Bronchial epithelial cell (primary cell): ENCODE measurements around the gene GRIP1. TPM values are rescaled to one million over a fixed set of nuclear protein-coding genes. Genes with fewer than 3 reads are reported as not detected.
"Not testable (repeated sequence)": the region's sequence is repeated elsewhere in the genome, so short reads cannot be mapped to it uniquely, and the experiment has no call there.

Experiments
- DNase-seq: peaks from one replicate; pipeline ENCODE4 v3.0.0-alpha.2; 2010; ENCODE audit warnings: low read depth
- FAIRE-seq: peaks from 2 replicates; lab custom pipeline; 2011; peaks lifted over from hg19 to GRCh38; lab: Jason Lieb, UNC
- H3K27me3 ChIP-seq: 2 replicates; pipeline ENCODE4 v1.5.1; 2011; ENCODE audit warnings: low read length; ENCODE audit not compliant: control insufficient read depth, insufficient read depth
- H3K36me3 ChIP-seq: 2 replicates; pipeline ENCODE4 v1.5.1; 2011; ENCODE audit warnings: low read length; ENCODE audit not compliant: control insufficient read depth, insufficient read depth
- H3K4me3 ChIP-seq: 2 replicates; pipeline ENCODE4 v1.5.1; 2011; ENCODE audit warnings: mild to moderate bottlenecking, low read depth, low read length, control low read depth
- CTCF ChIP-seq: IDR thresholded peaks from 2 replicates; pipeline ENCODE4 v1.5.1; 2011; ENCODE audit warnings: mild to moderate bottlenecking, moderate library complexity, low read length, control low read depth, inconsistent platforms; ENCODE audit not compliant: insufficient read depth, severe bottlenecking
- total RNA-seq: library from RNA; depleted of rRNA; stranded (reverse); fragments of >200 nt; gene quantifications from 2 replicates; pipeline ENCODE4 v1.2.1, GENCODE V29; 2014

The GRIP1 gene
- total RNA-seq, 1 donor from 2014 or later = 3.9 TPM

GRCh38 chr12:66500091-66500490 is 178.8 kb downstream of the GRIP1 start:
- Histone ChIP-seq H3K36me3 (no peaks in the 10 kb centered on the region), H3K27me3 (no peaks in the 10 kb centered on the region), H3K4me3 (no peak overlapping the region)
- TF ChIP-seq CTCF = no peak
- FAIRE-seq (no peak), DNase-seq (no peak)

- TF ChIP-seq CTCF = no peak
- DNase-seq = no peak
- Histone ChIP-seq H3K4me3 (no peak overlapping the region), H3K36me3 (no peaks in the 10 kb centered on the region), H3K27me3 (no peaks in the 10 kb centered on the region)
- FAIRE-seq = no peak
These were observed 179.9 kb downstream of the GRIP1 start for GRCh38 chr12:66499000-66499399.

GRCh38 chr12:66498059-66498458 is 180.8 kb downstream of the GRIP1 start:
- H3K27me3 ChIP-seq = not testable (repeated sequence)

GRCh38 chr12:66497008-66497897 is 181.6 kb downstream of the GRIP1 start:
- peak; percentile 13 for DNase-seq
- H3K36me3 ChIP-seq = no peaks in the 10 kb centered on the region

More at GRCh38 chr12:66498059-66498458, 180.8 kb downstream of the GRIP1 start:
- not testable (repeated sequence) for H3K36me3 ChIP-seq, FAIRE-seq, H3K4me3 ChIP-seq, DNase-seq

GRCh38 chr12:66496595-66496994 is 182.3 kb downstream of the GRIP1 start:
- no peak for TF ChIP-seq CTCF
- FAIRE-seq (no peak), DNase-seq (no peak)
- Histone ChIP-seq H3K4me3 (no peak overlapping the region), H3K36me3 (no peaks in the 10 kb centered on the region), H3K27me3 (no peaks in the 10 kb centered on the region)

More at GRCh38 chr12:66497008-66497897, 181.6 kb downstream of the GRIP1 start:
- no peak for TF ChIP-seq CTCF
- Histone ChIP-seq H3K4me3 (no peak overlapping the region), H3K27me3 (no peaks in the 10 kb centered on the region)
- no peak for FAIRE-seq

GRCh38 chr12:66495709-66496108 is 183.2 kb downstream of the GRIP1 start:
- DNase-seq (no peak), FAIRE-seq (no peak)

More at GRCh38 chr12:66495709-66496108, 183.2 kb downstream of the GRIP1 start:
- no peak for TF ChIP-seq CTCF
- Histone ChIP-seq H3K36me3 (no peaks in the 10 kb centered on the region), H3K4me3 (no peak overlapping the region), H3K27me3 (no peaks in the 10 kb centered on the region)
